ENCODE measurements around the gene CAPN8.

The CAPN8 gene

GRCh38 chr1:223665592-223666312 is at the start of gene CAPN8:
Gene CAPN8, minus strand, starts transcription at chr1:223665701. Its CDS starts 55 bp downstream, at chr1:223665646.
- no peak for DNase-seq (ENCODE audit: low spot score)

- DNase-seq (ENCODE audit: low spot score) = no peak
These were observed 49.5 kb upstream of the CAPN8 start for GRCh38 chr1:223714849-223715603.

- DNase-seq (ENCODE audit: low spot score) = no peak
These were observed 48.9 kb upstream of the CAPN8 start for GRCh38 chr1:223714421-223714724.

GRCh38 chr1:223713546-223714420 is 48.3 kb upstream of the CAPN8 start:
- DNase-seq (ENCODE audit: low spot score) = peak; percentile 22

- DNase-seq (ENCODE audit: low spot score) = peak; percentile 26
These were observed 47.5 kb upstream of the CAPN8 start for GRCh38 chr1:223712850-223713474.

- peak; percentile 60 for DNase-seq (ENCODE audit: low spot score)
These were observed 46.8 kb upstream of the CAPN8 start, which contains the start of gene CAPN2 for GRCh38 chr1:223712194-223712849. Gene CAPN2, plus strand, starts transcription at chr1:223712539. Its CDS starts 102 bp downstream, at chr1:223712641.

- DNase-seq (ENCODE audit: low spot score) = no peak
These were observed 46.3 kb upstream of the CAPN8 start for GRCh38 chr1:223711747-223712193.

- DNase-seq (ENCODE audit: low spot score) = no peak
These were observed 45.7 kb upstream of the CAPN8 start for GRCh38 chr1:223711173-223711572.

- DNase-seq (ENCODE audit: low spot score) = no peak
These were observed 45.0 kb upstream of the CAPN8 start for GRCh38 chr1:223710179-223711133.

- DNase-seq (ENCODE audit: low spot score) = no peak
These were observed 44.1 kb upstream of the CAPN8 start for GRCh38 chr1:223709598-223709997.

GRCh38 chr1:223708651-223709268 is 43.3 kb upstream of the CAPN8 start:
- DNase-seq (ENCODE audit: low spot score) = no peak

- DNase-seq (ENCODE audit: low spot score) = no peak
These were observed 42.5 kb upstream of the CAPN8 start for GRCh38 chr1:223708001-223708359.

- DNase-seq (ENCODE audit: low spot score) = no peak
These were observed 41.9 kb upstream of the CAPN8 start for GRCh38 chr1:223707256-223708000.

GRCh38 chr1:223706077-223706973 is 40.8 kb upstream of the CAPN8 start:
- no peak for DNase-seq (ENCODE audit: low spot score)

GRCh38 chr1:223704921-223705878 is 39.7 kb upstream of the CAPN8 start:
- DNase-seq (ENCODE audit: low spot score) = no peak

GRCh38 chr1:223703668-223704013 is 38.1 kb upstream of the CAPN8 start:
- no peak for DNase-seq (ENCODE audit: low spot score)

Measured in CD4-positive, alpha-beta T cell treated with Interleukin-6 at 100 ng/mL for 8 hours (primary cell).